Measurements from ENCODE around the gene MSTN.

GRCh38 chr2:190105554-190105953 lies 43.0 kb upstream of the MSTN start:
- TF ChIP-seq CSDC2 (CRISPR knock-in tag; IDR thresholded peaks at IDR 0.05) (no peak), ZNF565 (CRISPR knock-in tag; conservative IDR thresholded peaks at IDR 0.05; ENCODE audit: low read depth) (no peak), TCF4 (CRISPR knock-in tag; IDR thresholded peaks at IDR 0.05; ENCODE audit: borderline replicate concordance) (peak; percentile 23; the same call in 1 of the 2 replicates), ZFP30 (CRISPR knock-in tag; IDR thresholded peaks at IDR 0.05) (no peak), CREB5 (CRISPR knock-in tag; IDR thresholded peaks at IDR 0.05; ENCODE audit: low read depth) (no peak)
